GM12878 (cell line): ENCODE results near the gene CD8B. TPM values are rescaled to one million over a fixed set of nuclear protein-coding genes. Genes with fewer than 3 reads are reported as not detected.

Source experiments
- ATAC-seq: fragments of 200-7000 bp; cut with Tn5 transposase; 3 replicates; pipeline ENCODE4 v1.9.1; 2020; ENCODE audit warnings: mild to moderate bottlenecking, moderate library complexity
- BruUV-seq: library from RNA; stranded (reverse); fragments of 400-500 nt; replicated peaks from 2 replicates; lab custom pipeline; 2021; lab: Mats Ljungman, UMichigan
- CTCF ChIA-PET: fragments of 300-600 bp; sonication (Branson Sonifier 250); formaldehyde crosslinking; extraction: SDS; loops from one replicate; lab custom pipeline; 2021; ENCODE audit warnings: inconsistent platforms; lab: Yijun Ruan, JAX
- POLR2A ChIA-PET: fragments of 350-600 bp; formaldehyde crosslinking; extraction: SDS; loops from one replicate; lab custom pipeline; 2021; ENCODE audit warnings: inconsistent platforms; lab: Charles Lee
- RAD21 ChIA-PET: fragments of 300-600 bp; sonication (Branson Sonifier 250); formaldehyde crosslinking; loops from one replicate; lab custom pipeline; 2023; ENCODE audit warnings: antibody characterized with exemption; ENCODE audit not compliant: unreplicated experiment; lab: Charles Lee
- SMC1A ChIA-PET: fragments of 300-600 bp; sonication (Branson Sonifier 250); formaldehyde crosslinking; loops from one replicate; lab custom pipeline; 2023; ENCODE audit not compliant: unreplicated experiment, uncharacterized antibody; lab: Charles Lee
- DNase-seq: peaks from one replicate; pipeline ENCODE4 v3.0.0-alpha.2; 2011; ENCODE audit warnings: low read depth, low spot score
- FAIRE-seq: peaks from 3 replicates; lab custom pipeline; 2011; peaks lifted over from hg19 to GRCh38; lab: Jason Lieb, UNC
- H2AFZ ChIP-seq: 2 replicates; pipeline ENCODE4 v1.6.0; 2011; ENCODE audit warnings: low read depth, low read length, control low read depth; ENCODE audit not compliant: control insufficient read depth
- H3K27ac ChIP-seq: 2 replicates; pipeline ENCODE4 v1.5.1; 2011; ENCODE audit warnings: control low read depth; ENCODE audit not compliant: control insufficient read depth, insufficient read depth
- H3K27me3 ChIP-seq, 2 experiments: replicated peaks in 1 of 2; 2 replicates each; pipeline versions ENCODE4 v1.6.0 to v1.6.1; 2011; ENCODE audit warnings: low read length in 1 of 2; ENCODE audit not compliant: control insufficient read depth in 2 of 2, insufficient read depth in 2 of 2
- H3K36me3 ChIP-seq, 2 experiments: 2 replicates each; pipeline ENCODE4 v1.5.1; 2011; ENCODE audit warnings: low read length in 1 of 2; ENCODE audit not compliant: control insufficient read depth in 2 of 2, insufficient read depth in 2 of 2
- H3K4me1 ChIP-seq: 2 replicates; pipeline ENCODE4 v1.6.1; 2011; ENCODE audit warnings: mild to moderate bottlenecking, low read length, moderate library complexity, mixed read lengths; ENCODE audit not compliant: control insufficient read depth, insufficient read depth
- H3K4me2 ChIP-seq: 2 replicates; pipeline ENCODE4 v1.6.0; 2011; ENCODE audit warnings: control low read depth; ENCODE audit not compliant: control insufficient read depth, insufficient read depth
- H3K4me3 ChIP-seq: fragments of 200-600 bp; sonication (generic); 2 replicates; pipeline ENCODE4 v1.5.1; 2016
- H3K79me2 ChIP-seq: 2 replicates; pipeline ENCODE4 v1.6.0; 2011; ENCODE audit warnings: low read length; ENCODE audit not compliant: control insufficient read depth, insufficient read depth
- H3K9ac ChIP-seq: 2 replicates; pipeline ENCODE4 v1.8.0; 2011; ENCODE audit warnings: low read length, control low read depth, mixed read lengths; ENCODE audit not compliant: control insufficient read depth, insufficient read depth
- H3K9me3 ChIP-seq: replicated peaks from 3 replicates; pipeline ENCODE4 v1.5.1; 2011; ENCODE audit warnings: mild to moderate bottlenecking, low read length; ENCODE audit not compliant: control insufficient read depth, insufficient read depth
- H4K20me1 ChIP-seq: 2 replicates; pipeline ENCODE4 v1.6.0; 2011; ENCODE audit not compliant: control insufficient read depth, insufficient read depth
- JUND ChIP-seq: IDR thresholded peaks from 2 replicates; pipeline ENCODE4 v1.6.1; 2012; ENCODE audit warnings: low read depth, mild to moderate bottlenecking, low read length, improper control_type of control experiment, moderate library complexity
- MEF2B ChIP-seq: fragments of 450-650 bp; IDR thresholded peaks from 2 replicates; pipeline ENCODE4 v1.6.1; 2018; ENCODE audit warnings: mild to moderate bottlenecking, moderate library complexity; ENCODE audit not compliant: partially characterized antibody, poor library complexity, severe bottlenecking
- WGBS: methylation state at CpG from one replicate; pipeline ENCODE4 v1.1.6; 2016; ENCODE audit warnings: low lambda C conversion rate; ENCODE audit not compliant: insufficient replicate concordance, insufficient coverage; ENCODE audit errors: missing lambda C conversion rate; 5-methylcytosine and 5-hydroxymethylcytosine counted together
- in situ Hi-C: fragments of 300-500 bp; cut with MboI; formaldehyde crosslinking; loops from 9 replicates; pipeline ENCODE4 v1.14.3; 2018; ENCODE audit warnings: mixed read lengths
- intact Hi-C: fragments of 100-400 bp; cut with micrococcal nuclease; formaldehyde crosslinking; loops from one replicate; pipeline ENCODE4 v1.14.2; 2022; ENCODE audit not compliant: unreplicated experiment
- polyA plus RNA-seq, 11 experiments: library from polyadenylated mRNA; depleted of rRNA in 4 of 11; unstranded in 6 of 11; stranded (reverse) in 5 of 11; fragments of >200 nt; fragmentation: Nextera tagmentation in 4 of 11; fragmentation: Illumina TruSeq in 1 of 11; extraction: Ambion mirVana in 4 of 11; extraction: Trizol in 1 of 11; gene quantifications; 1 replicate in 1 of 11; 2 replicates in 10 of 11; pipeline versions ENCODE4 v1.2.1 to v1.2.3, GENCODE V29; 2011 to 2016; ENCODE audit warnings: inconsistent platforms in 2 of 11, missing spikeins in 2 of 11, low read depth in 1 of 11
- total RNA-seq, 4 experiments: library from RNA; depleted of rRNA in 3 of 4; stranded (reverse); fragments of >200 nt in 3 of 4; fragmentation: Illumina TruSeq in 1 of 4; extraction: Trizol in 1 of 4; gene quantifications; 2 replicates each; pipeline versions ENCODE4 v1.2.1 to v1.2.3, GENCODE V29; 2013 to 2021
- TF ChIP-seq, protein P1 (sequence below): fragments of 450-650 bp; IDR thresholded peaks from 2 replicates; pipeline ENCODE4 v1.6.1; 2018; ENCODE audit warnings: borderline replicate concordance, mild to moderate bottlenecking; ENCODE audit not compliant: partially characterized antibody

Gene CD8B
- total and polyA plus RNA-seq, 10 of the 15 experiments (the other 5 are each of a cell fraction or from before 2014, with no cell fraction given) = 0.21 TPM; not detected in 9

DNA sequence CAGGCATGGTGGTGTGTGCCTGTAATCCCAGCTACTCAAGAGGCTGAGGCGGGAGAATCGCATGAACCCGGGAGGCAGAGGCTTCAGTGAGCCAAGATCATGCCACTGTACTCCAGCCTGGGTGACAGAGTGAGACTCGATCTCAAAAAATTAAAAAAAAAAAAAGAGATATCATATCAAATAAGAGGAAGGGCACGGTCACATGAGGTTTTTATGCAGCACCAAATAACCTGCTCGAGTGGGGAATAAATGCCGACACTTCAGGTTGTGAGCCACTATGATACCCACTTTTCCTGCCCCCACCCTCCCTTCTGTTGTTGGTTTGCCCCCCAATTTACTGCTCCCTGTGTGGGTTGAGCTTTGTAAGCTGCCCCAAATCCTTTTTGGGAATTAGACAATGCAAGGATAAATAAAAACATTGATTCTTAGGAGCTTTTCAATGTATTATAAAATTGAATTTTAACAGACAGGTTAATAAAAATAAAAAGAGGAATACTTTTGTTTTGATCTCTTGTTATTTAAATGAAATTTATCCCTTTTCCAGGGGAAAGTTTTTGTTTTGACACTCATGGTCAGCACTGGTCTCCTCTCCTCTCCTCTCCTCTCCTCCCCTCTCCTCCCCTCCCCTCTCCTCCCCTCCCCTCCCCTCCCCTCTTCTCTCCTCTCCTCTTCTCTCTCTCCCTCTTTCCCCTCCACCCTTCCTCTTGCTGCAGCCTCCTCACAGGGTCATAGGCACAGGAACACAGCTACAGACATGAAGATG is 29.2 kb downstream of the CD8B start:
- no peaks in the 10 kb centered on the region for H3K27me3 ChIP-seq
- FAIRE-seq (no peak), ATAC-seq (no peak), DNase-seq (no peak)
- 51% methylated on average over 7 of the region's 7 CpGs for WGBS
- H3K4me1 ChIP-seq = no peaks in the 10 kb centered on the region
- SMC1A ChIA-PET = no interaction called here
- no peak overlapping the region for H3K27ac ChIP-seq
- in situ Hi-C loops = no loop called here
- no peak overlapping the region for H2AFZ ChIP-seq
- H3K36me3 ChIP-seq = no peaks in the 10 kb centered on the region
- no TSS peak for BruUV-seq
- TF ChIP-seq JUND (no peak), MEF2B (no peak)
- TF ChIP-seq, protein P1, sequence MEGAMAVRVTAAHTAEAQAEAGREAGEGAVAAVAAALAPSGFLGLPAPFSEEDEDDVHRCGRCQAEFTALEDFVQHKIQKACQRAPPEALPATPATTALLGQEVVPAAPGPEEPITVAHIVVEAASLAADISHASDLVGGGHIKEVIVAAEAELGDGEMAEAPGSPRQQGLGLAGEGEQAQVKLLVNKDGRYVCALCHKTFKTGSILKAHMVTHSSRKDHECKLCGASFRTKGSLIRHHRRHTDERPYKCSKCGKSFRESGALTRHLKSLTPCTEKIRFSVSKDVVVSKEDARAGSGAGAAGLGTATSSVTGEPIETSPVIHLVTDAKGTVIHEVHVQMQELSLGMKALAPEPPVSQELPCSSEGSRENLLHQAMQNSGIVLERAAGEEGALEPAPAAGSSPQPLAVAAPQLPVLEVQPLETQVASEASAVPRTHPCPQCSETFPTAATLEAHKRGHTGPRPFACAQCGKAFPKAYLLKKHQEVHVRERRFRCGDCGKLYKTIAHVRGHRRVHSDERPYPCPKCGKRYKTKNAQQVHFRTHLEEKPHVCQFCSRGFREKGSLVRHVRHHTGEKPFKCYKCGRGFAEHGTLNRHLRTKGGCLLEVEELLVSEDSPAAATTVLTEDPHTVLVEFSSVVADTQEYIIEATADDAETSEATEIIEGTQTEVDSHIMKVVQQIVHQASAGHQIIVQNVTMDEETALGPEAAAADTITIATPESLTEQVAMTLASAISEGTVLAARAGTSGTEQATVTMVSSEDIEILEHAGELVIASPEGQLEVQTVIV = no peak
- intact Hi-C loops = no loop called here
- no peak overlapping the region for H3K9ac ChIP-seq
- H3K4me2 ChIP-seq = no peak overlapping the region
- POLR2A ChIA-PET = no interaction called here
- no peak overlapping the region for H3K4me3 ChIP-seq
- H3K9me3 ChIP-seq = no peaks in the 10 kb centered on the region
- RAD21 ChIA-PET = no interaction called here
- CTCF ChIA-PET = no interaction called here
- H3K79me2 ChIP-seq = no peaks in the 10 kb centered on the region
- H4K20me1 ChIP-seq = no peaks in the 10 kb centered on the region
